Stimulated activated CD4-positive, alpha-beta T cell treated with anti-CD3 and anti-CD28 coated beads, Interleukin-2, amount 100 ng/mL, for 48 hours (primary cell): ENCODE measurements around the gene BSDC1.

Experiments
- DNase-seq, 2 donors: peaks; one replicate each; pipeline ENCODE4 v3.0.0-alpha.2; 2020

Gene BSDC1

GRCh38 chr1:32335535-32335789, 58.8 kb downstream of the BSDC1 start:
- DNase-seq = no peak

DNA sequence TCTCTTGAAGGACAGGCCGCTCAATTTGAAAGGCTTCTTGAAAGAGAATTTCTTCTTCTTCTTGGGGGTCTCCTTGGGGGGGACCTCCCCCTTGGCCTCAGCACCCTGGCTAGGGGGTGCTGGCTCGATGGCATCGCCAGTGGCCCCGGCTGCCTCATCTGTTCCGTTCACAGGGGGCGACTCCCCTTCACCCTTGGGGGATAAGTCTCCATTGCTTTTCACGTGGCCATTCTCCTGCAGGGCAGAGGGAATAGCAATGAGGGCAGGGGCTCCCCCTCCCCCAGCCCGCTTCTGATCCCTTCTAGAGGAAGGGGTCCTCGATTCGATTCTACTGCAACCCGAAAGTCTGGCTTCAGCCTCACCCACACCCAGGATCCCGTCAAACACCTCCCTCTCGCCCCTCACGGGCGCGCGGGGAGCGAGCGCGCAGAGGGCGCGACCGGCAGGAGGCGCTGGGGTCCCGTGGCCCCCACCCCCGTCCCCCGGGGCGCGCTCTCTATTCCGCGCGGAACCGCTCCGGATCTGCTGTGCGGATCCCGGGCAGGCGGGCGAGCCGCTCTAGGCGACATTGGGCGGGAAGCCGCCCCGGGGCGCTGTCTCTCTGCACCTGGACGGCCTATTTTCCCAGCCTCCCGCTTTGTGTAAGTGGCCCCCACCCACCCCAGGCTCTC, 59.2 kb downstream of the BSDC1 start:
- DNase-seq = peak; percentile 44 to 56

- DNase-seq = no peak
Measured at GRCh38 chr1:32334274-32334861, 59.9 kb downstream of the BSDC1 start.

DNA sequence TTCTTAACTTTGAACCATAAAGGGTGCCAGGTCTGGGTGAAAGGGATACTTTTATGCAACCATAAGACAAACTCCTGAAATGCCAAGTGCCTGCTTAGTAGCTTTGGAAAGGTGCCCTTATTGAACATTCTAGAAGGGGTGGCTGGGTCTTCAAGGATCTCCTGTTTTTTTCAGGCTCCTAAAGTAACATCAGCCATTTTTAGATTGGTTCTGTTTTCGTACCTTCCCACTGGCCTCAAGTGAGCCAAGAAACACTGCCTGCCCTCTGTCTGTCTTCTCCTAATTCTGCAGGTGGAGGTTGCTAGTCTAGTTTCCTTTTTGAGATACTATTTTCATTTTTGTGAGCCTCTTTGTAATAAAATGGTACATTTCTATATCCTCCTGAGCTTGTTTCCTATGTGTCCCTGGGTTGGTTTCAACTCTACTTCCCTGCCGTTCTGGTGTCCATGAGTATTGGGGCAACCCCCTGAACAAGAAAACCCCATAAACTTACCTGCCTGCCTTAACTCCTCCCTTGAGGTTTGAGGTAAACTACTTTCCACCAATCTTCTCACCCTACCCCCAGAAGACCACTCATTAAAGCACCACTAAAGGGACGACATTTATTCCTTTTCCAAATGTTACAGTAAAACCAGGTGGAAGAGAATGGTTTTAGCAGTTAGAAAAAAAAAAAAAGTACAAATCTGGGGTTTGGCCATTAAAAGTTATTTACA, 60.8 kb downstream of the BSDC1 start:
- no peak for DNase-seq

GRCh38 chr1:32332290-32333079, 61.8 kb downstream of the BSDC1 start:
- no peak for DNase-seq

- DNase-seq = no peak
Measured at GRCh38 chr1:32331549-32331948, 62.7 kb downstream of the BSDC1 start.

DNA sequence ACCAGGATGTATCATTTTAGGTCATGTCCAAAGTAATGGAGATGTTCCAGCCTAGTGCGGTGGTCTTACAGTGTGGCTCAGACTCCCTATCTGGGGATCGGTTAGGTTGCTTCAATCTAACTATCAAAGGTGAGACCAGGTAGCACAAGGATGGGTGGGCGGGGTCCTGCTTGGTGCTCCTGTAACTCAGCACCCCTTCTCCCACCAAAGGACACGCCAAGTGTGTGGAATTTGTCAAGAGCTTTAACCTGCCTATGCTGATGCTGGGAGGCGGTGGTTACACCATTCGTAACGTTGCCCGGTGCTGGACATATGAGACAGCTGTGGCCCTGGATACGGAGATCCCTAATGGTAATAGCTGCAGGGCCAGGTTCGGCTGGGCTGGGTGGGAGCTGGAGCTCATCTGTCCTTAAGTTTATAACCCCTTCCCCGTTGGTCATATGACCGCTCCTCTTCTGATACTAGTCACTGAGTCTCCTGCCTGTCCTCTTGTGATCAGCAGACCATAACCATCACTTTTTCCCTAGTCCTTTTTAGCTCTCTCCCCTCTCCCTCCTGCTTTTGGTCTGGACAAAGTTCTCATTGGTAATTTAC, 63.6 kb downstream of the BSDC1 start:
- no peak for DNase-seq

DNA sequence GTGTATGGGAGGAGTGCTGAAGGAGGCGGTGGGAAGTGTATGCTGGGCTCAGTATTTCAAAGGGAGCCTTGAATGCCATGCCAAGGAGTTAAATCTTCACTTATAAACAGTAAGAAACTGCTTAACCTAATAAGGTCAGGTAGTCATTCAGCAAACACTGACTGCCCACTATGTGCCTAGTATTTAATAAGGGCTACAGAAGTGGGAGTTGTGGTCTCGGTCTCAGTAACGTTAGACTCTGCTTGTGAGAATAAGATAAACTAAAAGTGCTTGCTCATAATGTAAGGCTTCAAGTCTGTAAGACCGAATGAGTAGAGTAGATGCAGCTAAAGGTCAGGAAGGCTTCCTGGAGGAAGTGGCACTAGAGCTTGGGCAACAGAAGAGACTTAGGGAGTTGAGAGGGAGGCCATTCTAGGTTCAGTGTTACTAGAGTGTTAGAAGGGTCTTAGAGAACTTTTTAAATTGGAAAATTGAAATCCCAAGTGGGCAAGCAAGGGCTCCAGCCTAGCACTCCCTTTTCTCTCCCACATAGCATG, 64.2 kb downstream of the BSDC1 start:
- DNase-seq = no peak

- no peak for DNase-seq
Measured at GRCh38 chr1:32327204-32327603, 67.0 kb downstream of the BSDC1 start.

DNA sequence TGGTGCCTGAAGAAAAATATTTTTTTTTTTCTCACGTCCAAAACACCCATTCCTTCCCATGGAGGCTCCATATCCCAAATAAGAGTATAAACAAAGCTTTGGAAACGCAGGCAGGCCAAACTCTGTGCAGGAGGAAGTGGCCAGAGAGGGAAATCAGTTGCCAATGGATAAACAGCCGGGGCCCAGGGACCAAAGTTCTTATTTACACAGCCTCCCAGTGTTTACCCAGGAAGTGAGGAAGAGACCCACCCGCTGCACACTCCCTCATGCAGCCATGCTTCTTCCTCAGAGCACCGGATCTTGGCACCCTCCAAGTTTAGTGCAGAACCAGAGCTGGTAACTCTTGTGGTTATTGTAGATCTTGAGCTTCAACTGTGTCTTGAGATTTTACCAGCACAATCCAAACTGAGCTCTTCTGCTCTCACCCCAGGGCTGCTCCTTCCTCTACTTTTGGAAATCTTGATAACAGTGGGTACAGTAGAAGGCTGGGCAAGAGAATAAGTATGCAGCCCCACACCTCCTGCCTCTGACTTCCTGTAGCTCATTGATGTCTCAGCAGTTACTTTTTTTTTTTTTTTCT, 72.4 kb downstream of the BSDC1 start:
- no peak for DNase-seq

DNA sequence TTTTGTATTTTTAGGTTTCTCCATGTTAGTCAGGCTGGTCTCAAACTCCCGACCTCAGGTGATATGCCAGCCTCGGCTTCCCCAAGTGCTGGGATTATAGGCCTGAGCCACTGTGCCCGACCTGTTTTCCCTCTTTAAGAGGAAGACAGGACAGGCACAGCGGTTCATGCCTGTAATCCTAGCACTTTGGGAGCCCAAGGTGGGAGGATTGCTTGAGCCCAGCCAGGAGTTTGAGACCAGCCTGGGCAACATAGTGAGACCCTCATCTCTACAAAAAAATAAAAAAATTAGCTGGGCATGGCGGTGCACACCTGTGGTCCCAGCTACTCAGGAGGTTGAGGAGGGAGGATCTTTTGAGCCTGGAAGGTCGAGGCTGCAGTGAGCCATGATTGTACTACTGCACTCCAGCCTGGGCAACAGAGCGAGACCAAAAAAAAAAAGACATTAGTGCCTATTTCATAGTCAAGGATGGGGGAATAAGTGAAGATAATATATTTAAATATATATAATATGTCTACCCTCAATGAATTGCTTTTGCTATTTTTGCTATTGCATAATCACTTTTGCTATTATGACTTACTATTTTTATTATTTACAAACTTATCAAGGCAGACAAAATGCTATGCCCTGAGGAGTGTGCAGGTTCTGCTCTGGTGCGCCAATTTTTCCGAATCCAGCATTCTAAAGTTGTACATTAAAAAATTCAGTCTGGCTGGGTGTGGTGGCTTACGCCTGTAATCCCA, 75.9 kb downstream of the BSDC1 start:
- no peak for DNase-seq

DNA sequence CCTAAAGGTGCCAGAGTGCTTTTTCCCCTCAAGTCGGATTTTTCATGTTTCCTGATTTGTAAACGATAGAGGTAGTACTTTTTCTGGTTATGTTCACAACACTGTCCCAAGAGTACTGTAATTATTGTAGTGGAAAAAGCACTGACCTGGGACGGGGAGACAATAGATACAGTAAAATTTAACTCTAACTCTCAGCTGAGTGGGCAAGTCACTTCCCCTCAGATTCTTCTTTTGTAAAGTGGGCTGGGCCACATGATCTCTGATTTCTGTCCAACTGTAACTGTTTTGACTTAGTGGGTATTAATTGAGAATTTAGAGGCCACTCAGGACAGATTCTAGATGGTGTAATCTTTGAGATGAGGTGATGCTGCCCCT, 77.4 kb downstream of the BSDC1 start:
- DNase-seq = no peak
